Adrenal gland (tissue), 12 donors: ENCODE measurements around the gene PARVB. TPM values are rescaled to one million over a fixed set of nuclear protein-coding genes. Genes with fewer than 3 reads are reported as not detected.

Source experiments
- DNase-seq, 7 donors: peaks; one replicate each; pipeline ENCODE4 v3.0.0-alpha.2; 2019 to 2020
- H3K27ac ChIP-seq, 5 donors: fragments of 200-600 bp; sonication (generic) in 4 of 5; 1 replicate in 3 of 5; 2 replicates in 2 of 5; pipeline versions ENCODE4 v1.5.1 to v1.8.0; 2016 to 2020; ENCODE audit warnings: mild to moderate bottlenecking in 1 of 5
- H3K27me3 ChIP-seq: fragments of 200-600 bp; 2 replicates; pipeline ENCODE4 v1.8.0; 2021
- H3K36me3 ChIP-seq, 2 donors: fragments of 200-600 bp; replicated peaks in 1 of 2; 1 replicate in 1 of 2; 2 replicates in 1 of 2; pipeline versions ENCODE4 v1.5.1 to v1.8.0; 2018 to 2022
- H3K4me1 ChIP-seq, 2 donors: fragments of 200-600 bp; replicated peaks in 1 of 2; 1 replicate in 1 of 2; 2 replicates in 1 of 2; pipeline versions ENCODE4 v1.5.1 to v1.8.0; 2018 to 2021
- H3K4me3 ChIP-seq, 4 donors: fragments of 200-600 bp; sonication (generic) in 3 of 4; one replicate each; pipeline ENCODE4 v1.5.1; 2016 to 2018
- H3K9me3 ChIP-seq, 3 donors: fragments of 200-600 bp; sonication (generic) in 1 of 3; replicated peaks in 1 of 3; 1 replicate in 2 of 3; 2 replicates in 1 of 3; pipeline versions ENCODE4 v1.5.1 to v1.8.0; 2016 to 2021
- POLR2A ChIP-seq, 2 donors: fragments of 450-650 bp; IDR thresholded peaks; one replicate each; pipeline ENCODE4 v1.6.1; 2017; ENCODE audit warnings: antibody characterized with exemption in 2 of 2, mild to moderate bottlenecking in 2 of 2, moderate library complexity in 1 of 2
- WGBS, 4 donors: extraction: QIAGEN DNeasy Blood & Tissue Kit in 2 of 4; methylation state at CpG; one replicate each; pipeline versions ENCODE4 v1.1.5 to v1.1.7; 2013 to 2017; 5-methylcytosine and 5-hydroxymethylcytosine counted together
- intact Hi-C, 2 donors: fragments of 100-400 bp; cut with DNase I; formaldehyde crosslinking; loops; one replicate each; pipeline versions ENCODE4 v1.14.1 to v1.15.0; 2022 to 2023
- polyA plus RNA-seq, 3 donors: library from polyadenylated mRNA; stranded (reverse); fragments of 200-250 nt in 2 of 3; fragments of 350-450 nt in 1 of 3; fragmentation: Illumina TruSeq in 1 of 3; extraction: RNeasy Lipid Tissue Mini Kit (QIAGEN cat#74804) in 1 of 3; gene quantifications; one replicate each; pipeline ENCODE4 v1.2.3, GENCODE V29; 2013 to 2014
- total RNA-seq, 9 donors: library from RNA; depleted of rRNA in 4 of 9; stranded (reverse); fragments of >200 nt in 4 of 9; fragments of 120-200 nt in 1 of 9; fragmentation: NEBNext Ultra II Directional in 1 of 9; extraction: Animal tissue kit (Norgen Biotek cat#: 25700) in 1 of 9; gene quantifications; one replicate each; pipeline versions ENCODE4 v1.1.0 to v1.2.4, GENCODE V29; 2013 to 2023
- TF ChIP-seq, protein P1 (sequence below), 6 experiments: fragments of 450-650 bp in 4 of 6; fragments of 200-600 bp in 2 of 6; sonication (generic) in 1 of 6; IDR thresholded peaks; 1 replicate in 5 of 6; 2 replicates in 1 of 6; pipeline versions ENCODE4 v1.5.1 to v1.8.0; 2016 to 2021; ENCODE audit warnings: antibody characterized with exemption in 6 of 6, mild to moderate bottlenecking in 2 of 6, moderate library complexity in 1 of 6
- donor health status: healthy with polysubstance abuse.
- donor health status: Bipolar disorder and iron deficiency.
- donor health status: DM: yes; HTN: yes; CAD: no.
- donor health status: DM: no; HTN: no; CAD: no.
- donor health status: DM: no; HTN: no; CAD: no.
- donor health status: DM: yes; HTN: yes; CAD: no.

Gene PARVB
- total and polyA plus RNA-seq, 12 donors = 16.9 to 77.6 (median 45.9) TPM

DNA sequence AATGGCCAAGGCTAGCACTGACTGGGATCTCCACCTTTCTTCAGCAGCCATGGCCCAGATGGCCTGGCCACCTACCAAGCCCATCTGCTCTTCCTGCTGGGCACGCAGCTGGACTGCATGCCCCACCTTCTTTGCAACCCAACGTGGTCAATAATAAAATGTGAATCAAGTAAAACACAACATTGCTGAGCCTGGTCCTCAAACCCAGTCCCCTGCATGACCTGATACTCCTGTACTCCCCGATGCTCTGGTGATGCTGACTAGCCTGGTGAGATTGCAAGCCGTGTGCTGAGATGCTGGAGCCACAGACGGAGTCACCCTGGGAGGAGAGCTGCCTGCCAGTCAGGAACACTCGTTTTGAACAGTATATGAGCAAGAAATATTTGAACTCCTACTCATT, 190.7 kb downstream of the PARVB start:
- no peaks in the 10 kb centered on the region for H3K4me1 ChIP-seq
- H3K36me3 ChIP-seq = no peaks in the 10 kb centered on the region
- H3K27me3 ChIP-seq = no peaks in the 10 kb centered on the region
- H3K27ac ChIP-seq = no peak overlapping the region
- intact Hi-C loops = no loop called here
- H3K9me3 ChIP-seq = no peaks in the 10 kb centered on the region
- TF ChIP-seq POLR2A (IDR thresholded peaks at IDR 0.05) = no peak
- TF ChIP-seq, protein P1, sequence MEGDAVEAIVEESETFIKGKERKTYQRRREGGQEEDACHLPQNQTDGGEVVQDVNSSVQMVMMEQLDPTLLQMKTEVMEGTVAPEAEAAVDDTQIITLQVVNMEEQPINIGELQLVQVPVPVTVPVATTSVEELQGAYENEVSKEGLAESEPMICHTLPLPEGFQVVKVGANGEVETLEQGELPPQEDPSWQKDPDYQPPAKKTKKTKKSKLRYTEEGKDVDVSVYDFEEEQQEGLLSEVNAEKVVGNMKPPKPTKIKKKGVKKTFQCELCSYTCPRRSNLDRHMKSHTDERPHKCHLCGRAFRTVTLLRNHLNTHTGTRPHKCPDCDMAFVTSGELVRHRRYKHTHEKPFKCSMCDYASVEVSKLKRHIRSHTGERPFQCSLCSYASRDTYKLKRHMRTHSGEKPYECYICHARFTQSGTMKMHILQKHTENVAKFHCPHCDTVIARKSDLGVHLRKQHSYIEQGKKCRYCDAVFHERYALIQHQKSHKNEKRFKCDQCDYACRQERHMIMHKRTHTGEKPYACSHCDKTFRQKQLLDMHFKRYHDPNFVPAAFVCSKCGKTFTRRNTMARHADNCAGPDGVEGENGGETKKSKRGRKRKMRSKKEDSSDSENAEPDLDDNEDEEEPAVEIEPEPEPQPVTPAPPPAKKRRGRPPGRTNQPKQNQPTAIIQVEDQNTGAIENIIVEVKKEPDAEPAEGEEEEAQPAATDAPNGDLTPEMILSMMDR (IDR thresholded peaks at IDR 0.05) = no peak
- DNase-seq = no peak
- no peak overlapping the region for H3K4me3 ChIP-seq
- 82 to 93% (median 86%) methylated on average over 6 of the region's 6 CpGs for WGBS, 4 donors

- 85 to 93% (median 89%) methylated on average over 4 of the region's 4 CpGs for WGBS, 4 donors
- intact Hi-C loops = no loop called here
- DNase-seq = no peak
- no peak overlapping the region for H3K27ac ChIP-seq
- no peak overlapping the region for H3K4me3 ChIP-seq
- H3K36me3 ChIP-seq = no peaks in the 10 kb centered on the region
- H3K9me3 ChIP-seq = no peaks in the 10 kb centered on the region
- no peaks in the 10 kb centered on the region for H3K4me1 ChIP-seq
- TF ChIP-seq, protein P1 (IDR thresholded peaks at IDR 0.05) = no peak
- TF ChIP-seq POLR2A (IDR thresholded peaks at IDR 0.05) = no peak
- H3K27me3 ChIP-seq = no peaks in the 10 kb centered on the region
Observed at GRCh38 chr22:44215287-44215686, 191.2 kb downstream of the PARVB start.

DNA sequence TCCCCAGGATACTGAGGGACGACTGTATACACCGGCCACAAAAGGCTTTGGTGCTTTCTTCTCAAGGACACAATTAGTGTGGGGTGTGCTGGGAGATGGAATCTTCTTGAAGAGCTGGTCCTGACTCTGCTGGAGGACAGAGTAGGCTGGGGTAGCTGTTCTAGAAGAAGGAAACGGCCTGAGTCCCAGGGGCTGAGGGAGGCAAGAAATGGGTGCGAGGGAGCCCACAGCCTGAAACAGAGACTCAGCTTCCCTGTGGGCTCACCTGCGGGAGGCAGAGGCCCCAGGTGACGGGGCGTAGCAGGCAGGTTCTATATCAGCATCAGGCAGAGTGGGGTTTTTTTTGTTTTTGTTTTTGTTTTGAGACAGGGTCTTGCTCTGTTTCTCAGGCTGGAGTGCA, 193.2 kb downstream of the PARVB start:
- WGBS, 4 donors = 67 to 84% (median 76%) methylated on average over 7 of the region's 7 CpGs
- Histone ChIP-seq H3K36me3 (no peaks in the 10 kb centered on the region), H3K4me3 (no peak overlapping the region), H3K27ac (no peak overlapping the region), H3K27me3 (peaks cover 5% of the 10 kb centered on the region), H3K4me1 (no peaks in the 10 kb centered on the region), H3K9me3 (no peaks in the 10 kb centered on the region)
- peak in 1 of 7 donors; percentile 8 for DNase-seq
- TF ChIP-seq, protein P1 (IDR thresholded peaks at IDR 0.05) = no peak
- TF ChIP-seq POLR2A (IDR thresholded peaks at IDR 0.05) = no peak
- intact Hi-C loops = no loop called here

GRCh38 chr22:44218071-44218470, 194.0 kb downstream of the PARVB start:
- intact Hi-C loops = no loop called here
- 86 to 100% (median 96%) methylated on average over 1 to 6 of the region's 6 CpGs for WGBS, 4 donors
- H3K4me1 ChIP-seq = no peaks in the 10 kb centered on the region
- no peaks in the 10 kb centered on the region for H3K36me3 ChIP-seq
- H3K27me3 ChIP-seq = peaks cover 5% of the 10 kb centered on the region
- no peak overlapping the region for H3K4me3 ChIP-seq
- DNase-seq = peak in 1 of 7 donors; percentile 12
- H3K27ac ChIP-seq = no peak overlapping the region
- no peaks in the 10 kb centered on the region for H3K9me3 ChIP-seq
- TF ChIP-seq, protein P1 (IDR thresholded peaks at IDR 0.05) = no peak
- no peak for TF ChIP-seq POLR2A (IDR thresholded peaks at IDR 0.05)
